ENCODE measurements around the gene ARHGEF5. TPM values are rescaled to one million over a fixed set of nuclear protein-coding genes. Genes with fewer than 3 reads are reported as not detected.

ARHGEF5 gene
- total RNA-seq, 1 donor from 2014 or later, result 0.93 TPM

DNA sequence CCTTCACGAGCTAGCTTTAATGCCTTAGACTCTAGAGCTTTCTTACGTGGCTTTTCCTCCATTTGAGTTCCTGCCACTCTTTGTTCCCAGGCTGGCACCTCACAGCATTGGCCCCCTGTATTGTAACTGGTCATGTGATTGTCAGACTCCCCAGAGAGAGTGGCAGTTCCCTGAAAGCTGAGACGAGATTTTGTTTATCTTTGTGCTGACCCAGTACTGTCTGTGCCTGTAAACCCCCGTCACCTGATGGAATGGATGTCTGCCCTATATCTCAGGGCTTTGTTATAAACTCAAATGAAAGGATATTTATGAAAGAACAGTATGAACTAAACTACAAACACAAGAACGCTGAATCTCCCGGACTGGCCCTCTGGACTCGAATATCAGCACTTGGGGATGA, 35.3 kb downstream of the ARHGEF5 start:
- no peak for TF ChIP-seq CTCF (IDR thresholded peaks at IDR 0.05; ENCODE audit: partially characterized antibody, unreplicated experiment)
- Mint-ChIP-seq H3K36me3 (ENCODE audit: unreplicated experiment) (no peaks in the 10 kb centered on the region), H3K4me1 (ENCODE audit: low read depth, unreplicated experiment) (peaks cover 8% of the 10 kb centered on the region), H3K9me3 (ENCODE audit: unreplicated experiment) (peaks cover 2% of the 10 kb centered on the region), H3K4me3 (ENCODE audit: unreplicated experiment) (no peak overlapping the region), H3K27me3 (ENCODE audit: unreplicated experiment) (peaks cover 2% of the 10 kb centered on the region), H3K27ac (ENCODE audit: unreplicated experiment) (no peak overlapping the region)
- no peak for DNase-seq

DNA sequence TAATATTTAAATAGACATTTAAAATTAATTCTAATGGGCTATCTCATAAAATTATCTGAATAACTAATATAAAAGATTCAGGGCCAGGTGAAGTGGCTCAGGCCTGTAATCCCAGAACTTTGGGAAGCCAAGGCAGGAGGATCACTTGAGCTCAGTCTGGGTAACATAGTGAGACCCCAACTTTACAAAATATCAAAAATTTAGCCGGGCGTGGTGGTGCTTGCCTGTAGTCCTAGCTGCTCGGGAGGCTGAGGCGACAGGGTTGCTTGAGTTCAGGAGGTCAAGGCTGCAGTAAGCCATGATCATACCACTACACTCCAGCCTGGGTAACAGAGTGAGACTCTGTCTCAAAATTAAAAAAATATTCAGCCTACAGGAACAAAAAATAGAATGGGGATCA, 35.8 kb downstream of the ARHGEF5 start:
- Mint-ChIP-seq H3K9me3 (ENCODE audit: unreplicated experiment) (peaks cover 2% of the 10 kb centered on the region), H3K4me1 (ENCODE audit: low read depth, unreplicated experiment) (peaks cover 8% of the 10 kb centered on the region), H3K36me3 (ENCODE audit: unreplicated experiment) (no peaks in the 10 kb centered on the region), H3K27ac (ENCODE audit: unreplicated experiment) (no peak overlapping the region), H3K27me3 (ENCODE audit: unreplicated experiment) (peaks cover 2% of the 10 kb centered on the region), H3K4me3 (ENCODE audit: unreplicated experiment) (no peak overlapping the region)
- no peak for DNase-seq
- TF ChIP-seq CTCF (IDR thresholded peaks at IDR 0.05; ENCODE audit: partially characterized antibody, unreplicated experiment), result no peak

- no peak for DNase-seq
- no peak overlapping the region for H3K4me3 Mint-ChIP-seq (ENCODE audit: unreplicated experiment)
- peaks cover 2% of the 10 kb centered on the region for H3K9me3 Mint-ChIP-seq (ENCODE audit: unreplicated experiment)
- TF ChIP-seq CTCF (IDR thresholded peaks at IDR 0.05; ENCODE audit: partially characterized antibody, unreplicated experiment), result peak; percentile 73
- H3K27ac Mint-ChIP-seq (ENCODE audit: unreplicated experiment), result peak overlapping the region; percentile 55
- H3K4me1 Mint-ChIP-seq (ENCODE audit: low read depth, unreplicated experiment), result peaks cover 8% of the 10 kb centered on the region
- peaks cover 2% of the 10 kb centered on the region for H3K27me3 Mint-ChIP-seq (ENCODE audit: unreplicated experiment)
- H3K36me3 Mint-ChIP-seq (ENCODE audit: unreplicated experiment), result no peaks in the 10 kb centered on the region
These were observed 36.6 kb downstream of the ARHGEF5 start for GRCh38 chr7:144391823-144392255.

DNA sequence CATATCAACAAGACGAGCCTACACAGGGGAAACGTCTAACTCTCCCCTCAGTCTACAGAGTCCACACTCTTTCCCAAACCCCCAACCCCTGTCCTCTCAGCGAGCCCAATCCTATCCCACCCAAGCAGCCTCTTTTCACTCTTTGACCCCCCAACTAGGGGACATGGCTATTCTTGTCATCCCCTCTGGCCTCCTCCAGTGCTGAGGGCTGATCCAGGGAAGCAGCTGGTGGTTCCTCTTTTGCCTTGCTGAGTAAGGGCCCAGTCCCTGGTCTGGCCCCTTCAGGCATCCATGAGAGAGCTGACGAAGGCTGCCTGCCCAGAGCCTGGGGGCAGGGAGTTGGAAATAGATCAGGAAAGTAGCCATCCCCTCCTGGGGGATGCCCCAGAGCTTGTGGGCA, 41.9 kb downstream of the ARHGEF5 start:
- no peak for DNase-seq
- H3K4me1 Mint-ChIP-seq (ENCODE audit: low read depth, unreplicated experiment), result no peaks in the 10 kb centered on the region
- no peaks in the 10 kb centered on the region for H3K36me3 Mint-ChIP-seq (ENCODE audit: unreplicated experiment)
- TF ChIP-seq CTCF (IDR thresholded peaks at IDR 0.05; ENCODE audit: partially characterized antibody, unreplicated experiment), result no peak
- H3K27me3 Mint-ChIP-seq (ENCODE audit: unreplicated experiment), result peaks cover 2% of the 10 kb centered on the region
- H3K9me3 Mint-ChIP-seq (ENCODE audit: unreplicated experiment), result peaks cover 2% of the 10 kb centered on the region
- H3K27ac Mint-ChIP-seq (ENCODE audit: unreplicated experiment), result no peak overlapping the region
- no peak overlapping the region for H3K4me3 Mint-ChIP-seq (ENCODE audit: unreplicated experiment)

DNA sequence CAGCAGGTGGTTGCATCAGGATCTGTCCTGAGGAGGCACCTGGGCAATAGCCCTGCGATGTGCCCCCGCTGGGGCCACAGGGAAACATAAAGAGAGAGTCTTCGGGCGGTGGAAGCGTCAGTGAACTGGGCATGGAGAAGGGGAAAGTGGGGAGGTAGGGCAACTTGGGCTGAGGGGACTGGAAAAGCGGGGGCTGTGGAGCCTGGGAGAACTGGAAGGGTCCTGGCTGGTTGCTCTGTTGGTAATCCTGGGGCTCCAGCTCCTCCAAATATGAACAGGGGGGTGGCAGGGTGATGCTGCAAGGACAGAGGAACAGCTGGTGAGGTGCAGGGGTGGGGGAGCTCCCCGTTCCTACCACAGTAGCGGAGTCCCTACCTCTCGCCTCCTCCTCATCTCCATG, 43.1 kb downstream of the ARHGEF5 start:
- H3K27ac Mint-ChIP-seq (ENCODE audit: unreplicated experiment), result no peak overlapping the region
- peaks cover 2% of the 10 kb centered on the region for H3K27me3 Mint-ChIP-seq (ENCODE audit: unreplicated experiment)
- H3K9me3 Mint-ChIP-seq (ENCODE audit: unreplicated experiment), result peaks cover 2% of the 10 kb centered on the region
- no peak overlapping the region for H3K4me3 Mint-ChIP-seq (ENCODE audit: unreplicated experiment)
- DNase-seq, result no peak
- no peaks in the 10 kb centered on the region for H3K4me1 Mint-ChIP-seq (ENCODE audit: low read depth, unreplicated experiment)
- TF ChIP-seq CTCF (IDR thresholded peaks at IDR 0.05; ENCODE audit: partially characterized antibody, unreplicated experiment), result no peak
- no peaks in the 10 kb centered on the region for H3K36me3 Mint-ChIP-seq (ENCODE audit: unreplicated experiment)

All from glutamatergic neuron (in vitro differentiated cells).